Brain microvascular endothelial cell (primary cell): ENCODE data around the gene CLMP.
A peak's percentile ranks its signal among the peaks of the same experiment; 100 is the strongest.
"Not testable (repeated sequence)": the region's sequence is repeated elsewhere in the genome, so short reads cannot be mapped to it uniquely, and the experiment has no call there.

Experiments used
- DNase-seq: peaks from one replicate; pipeline ENCODE4 v3.0.0-alpha.2; 2020
- H3K27ac ChIP-seq: fragments of 250-450 bp; sonication (Bioruptor Pico); 2 replicates; pipeline ENCODE4 v1.5.1; 2020; ENCODE audit warnings: mild to moderate bottlenecking, moderate library complexity
- H3K27me3 ChIP-seq: fragments of 250-450 bp; sonication (Bioruptor Pico); replicated peaks from 2 replicates; pipeline ENCODE4 v1.5.1; 2020; ENCODE audit warnings: mild to moderate bottlenecking
- H3K36me3 ChIP-seq: fragments of 250-450 bp; sonication (Bioruptor Pico); replicated peaks from 2 replicates; pipeline ENCODE4 v1.5.1; 2020; ENCODE audit warnings: mild to moderate bottlenecking
- H3K4me3 ChIP-seq: 2 replicates; pipeline ENCODE4 v1.5.1; 2011; ENCODE audit warnings: low read depth, mild to moderate bottlenecking, control low read depth, low read length, moderate library complexity
- CTCF ChIP-seq: IDR thresholded peaks from 2 replicates; pipeline ENCODE4 v1.5.1; 2011; ENCODE audit warnings: low read depth, mild to moderate bottlenecking, moderate library complexity, low read length, control low read depth, inconsistent platforms; ENCODE audit errors: missing control alignments
- in situ Hi-C: cut with HindIII; loops from 2 replicates; pipeline ENCODE4 v1.10.0; 2017; ENCODE audit warnings: low sequenced_read_pairs, low pct_ligation_motif_present

Gene CLMP

GRCh38 chr11:123060277-123061000 is 134.6 kb downstream of the CLMP start:
- in situ Hi-C loops, result no loop called here
- no peak for TF ChIP-seq CTCF
- no peaks in the 10 kb centered on the region for H3K27me3 ChIP-seq
- H3K4me3 ChIP-seq, result peak overlapping the region; percentile 100
- DNase-seq, result no peak
- peaks cover 60% of the 10 kb centered on the region for H3K36me3 ChIP-seq
- no peak overlapping the region for H3K27ac ChIP-seq

- H3K27ac ChIP-seq, H3K27me3 ChIP-seq, DNase-seq, in situ Hi-C loops: not testable (repeated sequence)
- H3K36me3 ChIP-seq, result peaks cover 64% of the 10 kb centered on the region
- H3K4me3 ChIP-seq, result peak overlapping the region; percentile 100
These were observed 135.8 kb downstream of the CLMP start for GRCh38 chr11:123059041-123059920.

GRCh38 chr11:123057661-123058305 is 137.3 kb downstream of the CLMP start:
- Histone ChIP-seq H3K27me3 (no peaks in the 10 kb centered on the region), H3K36me3 (peaks cover 71% of the 10 kb centered on the region), H3K4me3 (peak overlapping the region; percentile 100), H3K27ac (no peak overlapping the region)
- TF ChIP-seq CTCF, result peak; percentile 13
- in situ Hi-C loops, result no loop called here
- no peak for DNase-seq

- no peak for TF ChIP-seq CTCF
- Histone ChIP-seq H3K27me3 (no peaks in the 10 kb centered on the region), H3K27ac (no peak overlapping the region), H3K4me3 (peak overlapping the region; percentile 2), H3K36me3 (peaks cover 71% of the 10 kb centered on the region)
- in situ Hi-C loops, result no loop called here
- no peak for DNase-seq
These were observed 138.1 kb downstream of the CLMP start for GRCh38 chr11:123056835-123057491.

- Histone ChIP-seq H3K27ac (no peak overlapping the region), H3K27me3 (no peaks in the 10 kb centered on the region), H3K36me3 (peaks cover 60% of the 10 kb centered on the region), H3K4me3 (no peak overlapping the region)
- in situ Hi-C loops, result no loop called here
- no peak for DNase-seq
- TF ChIP-seq CTCF, result no peak
These were observed 139.7 kb downstream of the CLMP start for GRCh38 chr11:123055191-123055901.
